HCT116 (cell line): ENCODE measurements around the gene CELA2A.

ENCODE experiments used
- CEBPB ChIP-seq: IDR thresholded peaks from 2 replicates; pipeline ENCODE4 v1.6.1; 2012; ENCODE audit warnings: low read depth
- CTCF ChIP-seq, 3 experiments: fragments of 200-600 bp in 1 of 3; sonication (generic) in 1 of 3; IDR thresholded peaks in 2 of 3; conservative IDR thresholded peaks in 1 of 3; 2 replicates each; pipeline ENCODE4 v1.5.1; 2012 to 2017; ENCODE audit warnings: low read depth in 2 of 3, low read length in 2 of 3, antibody characterized with exemption in 1 of 3, borderline replicate concordance in 1 of 3, control low read depth in 1 of 3, mild to moderate bottlenecking in 1 of 3, mixed read lengths in 1 of 3, mixed run types in 1 of 3, moderate library complexity in 1 of 3; ENCODE audit not compliant: insufficient read depth in 1 of 3
- EZH2 ChIP-seq: fragments of 200-600 bp; sonication (generic); IDR thresholded peaks from 2 replicates; pipeline ENCODE4 v1.6.1; 2017; ENCODE audit warnings: antibody characterized with exemption, mixed run types
- EZH2phosphoT487 ChIP-seq: fragments of 200-600 bp; IDR thresholded peaks from 2 replicates; pipeline ENCODE4 v1.6.1; 2018; ENCODE audit warnings: antibody characterized with exemption, borderline replicate concordance
- SIN3A ChIP-seq: IDR thresholded peaks from 2 replicates; pipeline ENCODE4 v1.6.1; 2012; ENCODE audit warnings: low read depth

- TF ChIP-seq CTCF (IDR thresholded peaks at IDR 0.05 in 2 of 3, conservative IDR thresholded peaks at IDR 0.05 in 1 of 3; ENCODE audit: borderline replicate concordance in 1 of 3, insufficient read depth in 1 of 3, low read depth in 2 of 3, low read length in 2 of 3) = no peak
- TF ChIP-seq CEBPB = no peak
- no peak for TF ChIP-seq EZH2
- no peak for TF ChIP-seq SIN3A
- no peak for TF ChIP-seq EZH2phosphoT487
Measured at GRCh38 chr1:15453734-15454133, 2.8 kb upstream of the CELA2A start.
